Mammary epithelial cell (primary cell): ENCODE results near the gene OLFM4.
"Not testable (repeated sequence)": the region's sequence is repeated elsewhere in the genome, so short reads cannot be mapped to it uniquely, and the experiment has no call there.

Experiments
- EZH2 ChIP-seq: IDR thresholded peaks from 2 replicates; pipeline ENCODE4 v1.6.1; 2012; ENCODE audit warnings: low read length, inconsistent platforms, borderline replicate concordance
- TF ChIP-seq, protein P1 (sequence below), 2 donors: IDR thresholded peaks in 1 of 2; conservative IDR thresholded peaks in 1 of 2; 2 replicates each; pipeline ENCODE4 v1.5.1; 2011 to 2012; ENCODE audit warnings: inconsistent platforms in 2 of 2, low read length in 2 of 2, mild to moderate bottlenecking in 2 of 2, control low read depth in 1 of 2, low read depth in 1 of 2; ENCODE audit not compliant: insufficient read depth in 1 of 2; ENCODE audit errors: extremely low read depth in 1 of 2

DNA sequence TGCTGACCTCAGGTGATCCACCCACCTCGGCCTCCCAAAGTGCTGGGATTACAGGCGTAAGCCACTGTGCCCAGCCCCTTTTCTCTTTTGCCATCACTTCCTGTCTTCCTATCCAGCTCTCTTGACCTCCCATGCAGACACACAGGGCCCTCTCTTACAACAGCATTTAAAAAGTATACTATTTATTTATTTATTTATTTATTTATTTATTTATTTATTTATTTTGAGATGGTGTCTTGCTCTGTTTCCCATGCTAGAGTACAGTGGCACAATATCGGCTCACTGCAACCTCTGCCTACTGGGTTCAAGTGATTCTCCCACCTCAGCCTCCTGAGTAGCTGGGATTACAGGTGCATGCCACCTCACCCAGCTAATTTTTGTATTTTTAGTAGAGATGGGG is 14.6 kb upstream of the OLFM4 start:
- TF ChIP-seq, protein P1, sequence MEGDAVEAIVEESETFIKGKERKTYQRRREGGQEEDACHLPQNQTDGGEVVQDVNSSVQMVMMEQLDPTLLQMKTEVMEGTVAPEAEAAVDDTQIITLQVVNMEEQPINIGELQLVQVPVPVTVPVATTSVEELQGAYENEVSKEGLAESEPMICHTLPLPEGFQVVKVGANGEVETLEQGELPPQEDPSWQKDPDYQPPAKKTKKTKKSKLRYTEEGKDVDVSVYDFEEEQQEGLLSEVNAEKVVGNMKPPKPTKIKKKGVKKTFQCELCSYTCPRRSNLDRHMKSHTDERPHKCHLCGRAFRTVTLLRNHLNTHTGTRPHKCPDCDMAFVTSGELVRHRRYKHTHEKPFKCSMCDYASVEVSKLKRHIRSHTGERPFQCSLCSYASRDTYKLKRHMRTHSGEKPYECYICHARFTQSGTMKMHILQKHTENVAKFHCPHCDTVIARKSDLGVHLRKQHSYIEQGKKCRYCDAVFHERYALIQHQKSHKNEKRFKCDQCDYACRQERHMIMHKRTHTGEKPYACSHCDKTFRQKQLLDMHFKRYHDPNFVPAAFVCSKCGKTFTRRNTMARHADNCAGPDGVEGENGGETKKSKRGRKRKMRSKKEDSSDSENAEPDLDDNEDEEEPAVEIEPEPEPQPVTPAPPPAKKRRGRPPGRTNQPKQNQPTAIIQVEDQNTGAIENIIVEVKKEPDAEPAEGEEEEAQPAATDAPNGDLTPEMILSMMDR (conservative IDR thresholded peaks at IDR 0.05 in 1 of 2, IDR thresholded peaks at IDR 0.05 in 1 of 2; ENCODE audit: extremely low read depth in 1 of 2, insufficient read depth in 1 of 2, low read depth in 1 of 2, low read length in 2 of 2), result not testable (repeated sequence)
- not testable (repeated sequence) for TF ChIP-seq EZH2
